DOHH2 (cell line): ENCODE results near the gene NFE2L3.

ENCODE experiments used
- H3F3A ChIP-seq: fragments of 200-600 bp; sonication (generic), shearing (Covaris generic); 2 replicates; pipeline ENCODE4 v1.6.0; 2016; ENCODE audit warnings: antibody characterized with exemption, mild to moderate bottlenecking; ENCODE audit not compliant: control insufficient read depth, insufficient read depth
- H3K27ac ChIP-seq: fragments of 200-600 bp; sonication (generic); 2 replicates; pipeline ENCODE4 v1.5.1; 2014; ENCODE audit warnings: low read depth, mild to moderate bottlenecking, low read length, moderate library complexity
- H3K27me3 ChIP-seq: fragments of 200-600 bp; sonication (generic); 2 replicates; pipeline ENCODE4 v1.6.1; 2014; ENCODE audit warnings: mild to moderate bottlenecking, low read length, mixed read lengths; ENCODE audit not compliant: control insufficient read depth
- H3K36me3 ChIP-seq: fragments of 200-600 bp; sonication (generic); 2 replicates; pipeline ENCODE4 v1.6.1; 2014; ENCODE audit warnings: mild to moderate bottlenecking, low read length, moderate library complexity, mixed read lengths; ENCODE audit not compliant: control insufficient read depth
- H3K4me1 ChIP-seq: fragments of 200-600 bp; sonication (generic); 2 replicates; pipeline ENCODE4 v1.6.1; 2014; ENCODE audit warnings: mild to moderate bottlenecking, low read length, mixed read lengths; ENCODE audit not compliant: control insufficient read depth
- H3K4me2 ChIP-seq: fragments of 200-600 bp; sonication (generic); 2 replicates; pipeline ENCODE4 v1.6.0; 2014; ENCODE audit warnings: mild to moderate bottlenecking, low read length, moderate library complexity
- H3K4me3 ChIP-seq: fragments of 200-600 bp; sonication (generic); 2 replicates; pipeline ENCODE4 v1.5.1; 2014; ENCODE audit warnings: mild to moderate bottlenecking, low read length, mixed read lengths
- H3K79me2 ChIP-seq: fragments of 200-600 bp; sonication (generic); 2 replicates; pipeline ENCODE4 v1.6.1; 2014; ENCODE audit warnings: mild to moderate bottlenecking, low read length, mixed read lengths; ENCODE audit not compliant: control insufficient read depth
- H3K9me2 ChIP-seq: fragments of 200-600 bp; sonication (generic); replicated peaks from 2 replicates; pipeline ENCODE4 v1.6.1; 2014; ENCODE audit warnings: mild to moderate bottlenecking, low read length, mixed read lengths; ENCODE audit not compliant: control insufficient read depth
- H3K9me3 ChIP-seq: fragments of 200-600 bp; sonication (generic); 2 replicates; pipeline ENCODE4 v1.6.1; 2014; ENCODE audit warnings: antibody characterized with exemption, low read length, mixed read lengths; ENCODE audit not compliant: control insufficient read depth, insufficient read depth
- H4K20me1 ChIP-seq: fragments of 200-600 bp; sonication (generic); 2 replicates; pipeline ENCODE4 v1.6.0; 2014; ENCODE audit warnings: low read depth, mild to moderate bottlenecking, antibody characterized with exemption, low read length, moderate library complexity; ENCODE audit not compliant: control insufficient read depth, insufficient read depth
- CTCF ChIP-seq: fragments of 200-600 bp; sonication (generic); IDR thresholded peaks from one replicate; pipeline ENCODE4 v1.5.1; 2014; ENCODE audit warnings: antibody characterized with exemption, mild to moderate bottlenecking, low read depth, low read length; ENCODE audit not compliant: poor library complexity, severe bottlenecking
- EZH2phosphoT487 ChIP-seq: fragments of 200-600 bp; sonication (generic); IDR thresholded peaks from 2 replicates; pipeline ENCODE4 v1.6.1; 2017; ENCODE audit warnings: borderline replicate concordance, mild to moderate bottlenecking, antibody characterized with exemption, low read length, moderate library complexity, mixed read lengths

The NFE2L3 gene

GRCh38 chr7:26127411-26127810, 24.6 kb upstream of the NFE2L3 start:
- Histone ChIP-seq H3K4me1 (peaks cover 17% of the 10 kb centered on the region), H3K4me2 (peak overlapping the region; percentile 49), H3K27ac (no peak overlapping the region)

GRCh38 chr7:26131056-26131589, 20.9 kb upstream of the NFE2L3 start:
- Histone ChIP-seq H3F3A (no peaks in the 10 kb centered on the region), H3K79me2 (no peaks in the 10 kb centered on the region), H4K20me1 (no peaks in the 10 kb centered on the region), H3K4me2 (no peak overlapping the region), H3K4me1 (peaks cover 17% of the 10 kb centered on the region), H3K27me3 (peaks cover 12% of the 10 kb centered on the region), H3K4me3 (no peak overlapping the region), H3K9me2 (no peaks in the 10 kb centered on the region), H3K36me3 (no peaks in the 10 kb centered on the region), H3K27ac (no peak overlapping the region), H3K9me3 (no peaks in the 10 kb centered on the region)
- TF ChIP-seq EZH2phosphoT487 (no peak), CTCF (no peak)

More at GRCh38 chr7:26127411-26127810, 24.6 kb upstream of the NFE2L3 start:
- H3F3A ChIP-seq, result no peaks in the 10 kb centered on the region
- no peaks in the 10 kb centered on the region for H3K36me3 ChIP-seq
- peaks cover 8% of the 10 kb centered on the region for H3K27me3 ChIP-seq
- no peaks in the 10 kb centered on the region for H3K9me2 ChIP-seq
- TF ChIP-seq CTCF (no peak), EZH2phosphoT487 (no peak)
- peak overlapping the region; percentile 15 for H3K4me3 ChIP-seq
- no peaks in the 10 kb centered on the region for H3K79me2 ChIP-seq
- H4K20me1 ChIP-seq, result no peaks in the 10 kb centered on the region
- no peaks in the 10 kb centered on the region for H3K9me3 ChIP-seq

- H3K27ac ChIP-seq, result no peak overlapping the region
- H3K9me3 ChIP-seq, result no peaks in the 10 kb centered on the region
- H4K20me1 ChIP-seq, result no peaks in the 10 kb centered on the region
- H3K79me2 ChIP-seq, result no peaks in the 10 kb centered on the region
- H3K4me3 ChIP-seq, result no peak overlapping the region
- H3K4me1 ChIP-seq, result no peaks in the 10 kb centered on the region
- TF ChIP-seq EZH2phosphoT487, result no peak
- TF ChIP-seq CTCF, result no peak
- no peaks in the 10 kb centered on the region for H3K36me3 ChIP-seq
- no peak overlapping the region for H3K4me2 ChIP-seq
- no peaks in the 10 kb centered on the region for H3F3A ChIP-seq
- no peaks in the 10 kb centered on the region for H3K9me2 ChIP-seq
- H3K27me3 ChIP-seq, result peaks cover 12% of the 10 kb centered on the region
Observed at GRCh38 chr7:26135076-26135475, 16.9 kb upstream of the NFE2L3 start.

- TF ChIP-seq CTCF (no peak), EZH2phosphoT487 (no peak)
- H3K9me3 ChIP-seq, result no peaks in the 10 kb centered on the region
- H3K9me2 ChIP-seq, result no peaks in the 10 kb centered on the region
Observed at GRCh38 chr7:26135551-26135950, 16.4 kb upstream of the NFE2L3 start.

More at GRCh38 chr7:26135551-26135950, 16.4 kb upstream of the NFE2L3 start:
- Histone ChIP-seq H3K79me2 (no peaks in the 10 kb centered on the region), H3K27ac (no peak overlapping the region), H3F3A (no peaks in the 10 kb centered on the region), H3K36me3 (no peaks in the 10 kb centered on the region), H3K4me3 (no peak overlapping the region), H4K20me1 (no peaks in the 10 kb centered on the region), H3K4me1 (no peaks in the 10 kb centered on the region), H3K4me2 (no peak overlapping the region), H3K27me3 (peaks cover 12% of the 10 kb centered on the region)
